GM13977 (cell line): ENCODE results near the gene RARB.

Source experiments
- DNase-seq: peaks from one replicate; pipeline ENCODE4 v3.0.0; 2012; ENCODE audit warnings: low spot score
- in situ Hi-C: fragments of 300-500 bp; cut with MboI; formaldehyde crosslinking; loops from one replicate; pipeline ENCODE4 v1.12.0; 2022; ENCODE audit warnings: low sequenced_read_pairs, low pct_unique_long_range_greater_than_20kb, mixed read lengths, inconsistent platforms; ENCODE audit not compliant: unreplicated experiment
- TF ChIP-seq, protein P1 (sequence below): IDR thresholded peaks from 2 replicates; pipeline ENCODE4 v1.5.1; 2012; ENCODE audit warnings: mild to moderate bottlenecking, control low read depth; ENCODE audit not compliant: insufficient read depth; ENCODE audit errors: extremely low read depth, missing control alignments

RARB gene

DNA sequence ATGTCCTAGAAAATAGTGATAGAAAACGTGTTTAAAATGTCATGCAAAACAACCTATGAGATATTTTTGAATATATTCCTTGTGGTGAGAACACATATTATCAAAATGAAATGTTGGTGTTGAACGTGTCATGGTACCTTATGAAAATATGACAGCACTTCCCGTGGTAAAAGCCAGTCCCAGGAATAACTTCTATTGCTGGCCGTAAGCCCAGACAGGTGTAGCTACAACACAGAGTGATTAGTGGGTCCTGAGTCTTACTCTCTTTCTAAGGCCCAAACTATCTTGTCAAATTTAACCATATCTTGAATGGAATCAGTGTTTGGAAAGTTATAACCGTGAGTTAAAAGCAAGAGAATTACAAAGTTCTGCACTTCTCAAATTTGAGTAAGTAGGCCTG lies 24.1 kb downstream of the RARB start:
- TF ChIP-seq, protein P1, sequence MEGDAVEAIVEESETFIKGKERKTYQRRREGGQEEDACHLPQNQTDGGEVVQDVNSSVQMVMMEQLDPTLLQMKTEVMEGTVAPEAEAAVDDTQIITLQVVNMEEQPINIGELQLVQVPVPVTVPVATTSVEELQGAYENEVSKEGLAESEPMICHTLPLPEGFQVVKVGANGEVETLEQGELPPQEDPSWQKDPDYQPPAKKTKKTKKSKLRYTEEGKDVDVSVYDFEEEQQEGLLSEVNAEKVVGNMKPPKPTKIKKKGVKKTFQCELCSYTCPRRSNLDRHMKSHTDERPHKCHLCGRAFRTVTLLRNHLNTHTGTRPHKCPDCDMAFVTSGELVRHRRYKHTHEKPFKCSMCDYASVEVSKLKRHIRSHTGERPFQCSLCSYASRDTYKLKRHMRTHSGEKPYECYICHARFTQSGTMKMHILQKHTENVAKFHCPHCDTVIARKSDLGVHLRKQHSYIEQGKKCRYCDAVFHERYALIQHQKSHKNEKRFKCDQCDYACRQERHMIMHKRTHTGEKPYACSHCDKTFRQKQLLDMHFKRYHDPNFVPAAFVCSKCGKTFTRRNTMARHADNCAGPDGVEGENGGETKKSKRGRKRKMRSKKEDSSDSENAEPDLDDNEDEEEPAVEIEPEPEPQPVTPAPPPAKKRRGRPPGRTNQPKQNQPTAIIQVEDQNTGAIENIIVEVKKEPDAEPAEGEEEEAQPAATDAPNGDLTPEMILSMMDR: no peak

GRCh38 chr3:25452740-25453139 lies 24.7 kb downstream of the RARB start:
- in situ Hi-C loops: no loop called here
- no peak for DNase-seq

More for the DNA sequence above, 24.1 kb downstream of the RARB start:
- DNase-seq: no peak
- in situ Hi-C loops: no loop called here

GRCh38 chr3:25453619-25454004 lies 25.5 kb downstream of the RARB start:
- DNase-seq: no peak
- in situ Hi-C loops: no loop called here
- TF ChIP-seq, protein P1: no peak

More at GRCh38 chr3:25452740-25453139, 24.7 kb downstream of the RARB start:
- TF ChIP-seq, protein P1: no peak

- DNase-seq: no peak
- TF ChIP-seq, protein P1: no peak
- in situ Hi-C loops: no loop called here
Observed at GRCh38 chr3:25454005-25454927, 26.2 kb downstream of the RARB start.

DNA sequence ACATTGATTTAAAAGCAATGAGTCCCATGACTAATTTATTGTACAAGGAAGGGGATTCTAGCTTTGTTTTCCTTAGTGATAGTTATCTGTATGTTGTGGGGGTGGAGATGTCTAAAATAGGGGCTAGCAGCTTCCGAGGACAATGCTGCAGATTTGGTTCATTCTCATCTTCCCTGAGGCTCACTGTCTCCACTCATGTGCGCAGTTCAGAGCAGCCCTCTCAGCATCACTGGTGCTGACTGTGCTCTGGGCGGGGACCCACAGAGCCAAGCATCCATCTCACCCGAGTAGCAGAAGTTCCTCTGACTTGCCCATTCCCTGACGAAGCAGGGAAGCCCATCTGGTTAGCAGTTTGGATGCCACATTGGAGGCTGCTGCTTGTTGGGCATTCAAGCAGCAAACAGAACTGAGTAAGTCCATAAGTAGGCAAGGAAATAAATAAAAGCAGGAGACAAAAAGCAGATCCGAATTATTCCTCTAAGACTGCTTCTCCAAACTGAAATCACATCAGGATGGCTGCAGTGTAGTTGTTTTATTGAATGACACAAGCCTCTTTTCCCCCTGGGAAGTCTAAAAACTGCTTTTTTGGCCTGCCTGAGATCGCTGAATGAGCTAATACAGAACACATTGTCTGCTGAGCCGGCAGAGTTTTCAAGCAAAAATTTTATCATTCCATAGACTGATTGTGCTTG lies 27.5 kb downstream of the RARB start:
- in situ Hi-C loops: no loop called here
- TF ChIP-seq, protein P1: no peak

DNA sequence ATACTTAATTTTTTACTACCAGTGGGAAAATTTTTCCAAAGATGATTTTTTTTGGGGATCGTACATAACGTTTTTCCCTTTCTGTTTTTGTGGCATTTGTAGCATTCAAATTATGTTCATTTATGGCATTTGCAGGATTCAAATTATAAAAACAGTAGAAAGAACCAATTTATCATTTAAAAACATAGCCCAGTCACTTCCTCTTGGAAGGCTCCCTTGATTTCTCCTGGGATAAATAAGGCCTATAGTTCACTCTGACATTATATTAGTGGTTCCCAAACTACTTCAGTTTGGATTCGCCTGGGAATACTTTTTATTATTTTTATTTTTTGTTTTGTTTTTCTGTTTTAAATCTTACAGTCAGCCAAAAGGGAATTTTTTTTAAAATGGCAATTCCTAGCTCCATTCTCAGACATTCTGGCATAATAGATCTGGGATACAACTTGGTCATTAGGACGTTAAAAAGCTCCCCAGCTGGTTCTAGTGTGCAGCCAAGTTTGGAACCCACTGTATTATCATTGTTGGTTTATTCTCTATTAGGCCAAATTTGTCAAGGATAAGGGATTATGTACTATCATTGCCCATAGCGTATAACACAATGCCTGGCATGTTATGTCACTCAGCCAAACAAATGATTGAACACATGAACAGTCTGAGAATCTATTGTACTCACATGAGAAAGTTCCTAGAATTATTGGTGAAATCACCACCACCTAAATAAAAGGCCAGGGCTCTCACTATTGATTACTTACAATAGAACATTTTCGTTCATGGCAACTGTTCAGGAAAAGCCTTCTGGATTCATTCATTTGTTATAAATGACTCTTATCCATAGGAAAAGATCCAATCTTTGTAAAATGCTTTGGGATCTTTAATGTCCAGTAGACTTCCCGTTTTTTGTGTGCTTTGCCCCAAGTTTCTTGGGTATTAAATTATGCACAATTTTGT lies 28.9 kb downstream of the RARB start:
- no peak for DNase-seq
- in situ Hi-C loops: no loop called here
- TF ChIP-seq, protein P1: no peak

More for the DNA sequence above, 27.5 kb downstream of the RARB start:
- DNase-seq: no peak
